OCI-LY7 (cell line): ENCODE measurements around the gene KLHL22. TPM values are rescaled to one million over a fixed set of nuclear protein-coding genes. Genes with fewer than 3 reads are reported as not detected.
"Not testable (repeated sequence)": the region's sequence is repeated elsewhere in the genome, so short reads cannot be mapped to it uniquely, and the experiment has no call there.

ENCODE experiments used
- BruUV-seq: library from RNA; stranded (reverse); fragments of 400-500 nt; replicated peaks from 2 replicates; lab custom pipeline; 2021; lab: Mats Ljungman, UMichigan
- CTCF ChIA-PET: fragments of 300-600 bp; sonication (Branson Sonifier 250); formaldehyde crosslinking; loops from one replicate; lab custom pipeline; 2022; ENCODE audit warnings: antibody characterized with exemption; ENCODE audit not compliant: unreplicated experiment; lab: Charles Lee
- POLR2A ChIA-PET: fragments of 300-600 bp; sonication (Branson Sonifier 250); formaldehyde crosslinking; loops from one replicate; lab custom pipeline; 2022; ENCODE audit warnings: antibody characterized with exemption; lab: Charles Lee
- DNase-seq: peaks from one replicate; pipeline ENCODE4 v3.0.0-alpha.2; 2015; ENCODE audit warnings: low spot score
- H2AFZ ChIP-seq: fragments of 200-600 bp; sonication (generic), shearing (Covaris generic); 2 replicates; pipeline ENCODE4 v1.6.1; 2014; ENCODE audit warnings: mild to moderate bottlenecking, antibody characterized with exemption, low read length, moderate library complexity
- H3K27ac ChIP-seq: fragments of 200-600 bp; sonication (generic); 2 replicates; pipeline ENCODE4 v1.5.1; 2014; ENCODE audit warnings: mixed run types, low read depth, mild to moderate bottlenecking, moderate library complexity, low read length, inconsistent platforms; ENCODE audit not compliant: poor library complexity, severe bottlenecking
- H3K36me3 ChIP-seq: fragments of 200-600 bp; sonication (generic); 2 replicates; pipeline ENCODE4 v1.6.1; 2014; ENCODE audit warnings: mild to moderate bottlenecking, antibody characterized with exemption, low read length, moderate library complexity, mixed read lengths; ENCODE audit not compliant: insufficient read depth
- H3K4me1 ChIP-seq: fragments of 200-600 bp; sonication (generic); 2 replicates; pipeline ENCODE4 v1.5.1; 2014; ENCODE audit warnings: mild to moderate bottlenecking, low read length; ENCODE audit not compliant: insufficient read depth, poor library complexity, severe bottlenecking
- H3K4me2 ChIP-seq: fragments of 200-600 bp; sonication (generic); 2 replicates; pipeline ENCODE4 v1.6.1; 2014; ENCODE audit warnings: mild to moderate bottlenecking, low read length
- H3K4me3 ChIP-seq: fragments of 200-600 bp; sonication (generic); 2 replicates; pipeline ENCODE4 v1.5.1; 2014; ENCODE audit warnings: mild to moderate bottlenecking, low read depth, low read length; ENCODE audit not compliant: poor library complexity, severe bottlenecking
- H3K79me2 ChIP-seq: fragments of 200-600 bp; sonication (generic); 2 replicates; pipeline ENCODE4 v1.6.1; 2016; ENCODE audit warnings: low read depth, mild to moderate bottlenecking, low read length, moderate library complexity, mixed read lengths; ENCODE audit not compliant: insufficient read depth
- H3K9me2 ChIP-seq: fragments of 200-600 bp; sonication (generic); 2 replicates; pipeline ENCODE4 v1.6.1; 2016; ENCODE audit warnings: mild to moderate bottlenecking, low read length, mixed read lengths; ENCODE audit not compliant: insufficient read depth
- H3K9me3 ChIP-seq: fragments of 200-600 bp; sonication (generic); 2 replicates; pipeline ENCODE4 v1.6.1; 2014; ENCODE audit warnings: mild to moderate bottlenecking, mixed run types, low read length, mixed read lengths
- H4K20me1 ChIP-seq: fragments of 200-600 bp; sonication (generic); 2 replicates; pipeline ENCODE4 v1.6.1; 2014; ENCODE audit warnings: mild to moderate bottlenecking, antibody characterized with exemption, low read length, moderate library complexity, mixed read lengths; ENCODE audit not compliant: insufficient read depth
- CTCF ChIP-seq: fragments of 200-600 bp; sonication (generic); conservative IDR thresholded peaks from 2 replicates; pipeline ENCODE4 v1.5.1; 2014; ENCODE audit warnings: mild to moderate bottlenecking, antibody characterized with exemption, low read length, moderate library complexity, mixed read lengths
- EZH2phosphoT487 ChIP-seq: fragments of 200-600 bp; sonication (generic); IDR thresholded peaks from 2 replicates; pipeline ENCODE4 v1.6.1; 2018; ENCODE audit warnings: low read depth, borderline replicate concordance, mild to moderate bottlenecking, mixed run types, antibody characterized with exemption, low read length, moderate library complexity, mixed read lengths
- intact Hi-C: fragments of 100-400 bp; cut with micrococcal nuclease; formaldehyde crosslinking; loops from one replicate; pipeline ENCODE4 v1.10.0; 2022; ENCODE audit not compliant: unreplicated experiment
- total RNA-seq, 2 experiments: library from RNA; depleted of rRNA in 1 of 2; stranded (reverse); fragments of >200 nt in 1 of 2; shearing (Covaris generic) in 1 of 2; gene quantifications; 2 replicates each; pipeline ENCODE4 v1.2.3, GENCODE V29; 2014 to 2022

KLHL22 gene
- total RNA-seq, 2 experiments from 2014 or later = 14.8 to 38.1 TPM

GRCh38 chr22:20542736-20543135, 47.1 kb upstream of the KLHL22 start:
- POLR2A ChIA-PET = no interaction called here
- DNase-seq = no peak

DNA sequence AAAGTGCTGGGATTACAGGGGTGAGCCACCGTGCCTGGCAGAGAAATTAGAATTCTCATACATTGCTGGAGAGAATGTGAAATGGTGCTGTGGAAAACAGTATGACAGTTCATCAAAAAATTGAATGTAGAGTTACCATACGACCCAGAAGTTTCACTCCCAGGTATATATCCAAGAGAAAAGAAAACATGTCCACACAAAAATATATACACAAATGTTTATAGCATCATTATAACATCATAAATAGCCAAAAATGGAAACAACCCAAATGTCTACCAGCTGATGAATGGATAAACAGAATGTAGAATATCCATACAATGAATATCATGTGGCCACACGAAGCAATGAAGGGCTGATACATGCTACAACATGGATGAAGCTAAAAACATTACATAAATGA, 46.5 kb upstream of the KLHL22 start:
- peaks cover 78% of the 10 kb centered on the region for H3K36me3 ChIP-seq
- H3K9me3 ChIP-seq = no peaks in the 10 kb centered on the region
- ChIA-PET POLR2A (no interaction called here), CTCF (no interaction called here)
- H4K20me1 ChIP-seq = no peaks in the 10 kb centered on the region
- H3K27ac ChIP-seq = no peak overlapping the region
- intact Hi-C loops = no loop called here
- no peak overlapping the region for H2AFZ ChIP-seq
- no peak for DNase-seq
- BruUV-seq = no TSS peak
- H3K79me2 ChIP-seq = peaks cover 7% of the 10 kb centered on the region; the same call in 1 of the 2 replicates
- TF ChIP-seq EZH2phosphoT487 = no peak
- H3K4me2 ChIP-seq = no peak overlapping the region
- H3K4me3 ChIP-seq = no peak overlapping the region
- H3K4me1 ChIP-seq = no peaks in the 10 kb centered on the region
- no peaks in the 10 kb centered on the region for H3K9me2 ChIP-seq

More at GRCh38 chr22:20542736-20543135, 47.1 kb upstream of the KLHL22 start:
- Histone ChIP-seq H3K36me3 (peaks cover 74% of the 10 kb centered on the region), H3K9me3 (no peaks in the 10 kb centered on the region), H3K4me2 (no peak overlapping the region), H2AFZ (no peak overlapping the region), H3K9me2 (no peaks in the 10 kb centered on the region), H3K79me2 (peaks cover 10% of the 10 kb centered on the region; the same call in 1 of the 2 replicates), H4K20me1 (no peaks in the 10 kb centered on the region), H3K4me1 (no peaks in the 10 kb centered on the region), H3K4me3 (no peak overlapping the region), H3K27ac (no peak overlapping the region)
- BruUV-seq = no TSS peak
- intact Hi-C loops = no loop called here
- TF ChIP-seq CTCF (no peak), EZH2phosphoT487 (no peak)
- CTCF ChIA-PET = no interaction called here

GRCh38 chr22:20538875-20539274, 43.3 kb upstream of the KLHL22 start:
- H3K27ac ChIP-seq, DNase-seq, H3K4me3 ChIP-seq, H3K9me2 ChIP-seq, intact Hi-C loops, BruUV-seq, CTCF ChIA-PET, H3K4me1 ChIP-seq, H4K20me1 ChIP-seq, H2AFZ ChIP-seq, H3K4me2 ChIP-seq, H3K9me3 ChIP-seq, H3K79me2 ChIP-seq, POLR2A ChIA-PET: not testable (repeated sequence)
- H3K36me3 ChIP-seq = peaks cover 72% of the 10 kb centered on the region

- POLR2A ChIA-PET = interaction anchor here (0.6 kb wide), 1 partner anchor 57 kb away, joined by 4 read pairs; no protein-coding TSS in a partner anchor
- no TSS peak for BruUV-seq
- H3K79me2 ChIP-seq = no peaks in the 10 kb centered on the region
These were observed 42.4 kb upstream of the KLHL22 start for GRCh38 chr22:20537983-20538382.

More at GRCh38 chr22:20537983-20538382, 42.4 kb upstream of the KLHL22 start:
- 0 out of 2 replicates have a peak, but pooled peaks cover 4% of the 10 kb centered on the region for H4K20me1 ChIP-seq
- H3K9me2 ChIP-seq = no peaks in the 10 kb centered on the region
- peaks cover 76% of the 10 kb centered on the region for H3K36me3 ChIP-seq
- TF ChIP-seq CTCF (no peak), EZH2phosphoT487 (no peak)
- intact Hi-C loops = no loop called here
- no peak for DNase-seq
- CTCF ChIA-PET = no interaction called here
- H3K4me2 ChIP-seq = no peak overlapping the region
- H3K27ac ChIP-seq = no peak overlapping the region
- no peak overlapping the region for H2AFZ ChIP-seq
- no peaks in the 10 kb centered on the region for H3K4me1 ChIP-seq
- H3K4me3 ChIP-seq = no peak overlapping the region
- no peaks in the 10 kb centered on the region for H3K9me3 ChIP-seq
